ENCODE measurements around the gene NXT1. TPM values are rescaled to one million over a fixed set of nuclear protein-coding genes. Genes with fewer than 3 reads are reported as not detected.

NXT1 gene
- total RNA-seq, 1 donor = 18.5 TPM

DNA sequence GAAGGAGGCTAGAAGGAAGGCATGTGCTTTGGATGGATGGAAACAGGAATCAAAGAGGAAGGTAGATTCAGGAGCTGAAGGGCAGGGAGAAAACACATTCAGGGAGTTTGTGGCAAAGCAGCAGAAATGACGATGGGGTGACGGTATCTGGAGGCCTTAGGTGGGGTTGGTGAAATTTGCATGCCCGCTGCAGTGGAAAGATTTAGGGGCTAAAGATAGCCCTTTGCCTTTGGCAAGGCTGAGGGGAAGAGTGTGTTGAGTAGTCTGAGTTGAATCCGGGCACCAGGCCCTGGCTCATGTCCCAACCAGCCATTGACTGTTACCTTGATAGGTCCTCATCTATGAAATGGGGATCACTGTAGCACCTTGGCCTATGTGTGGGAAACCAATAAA is 12.7 kb downstream of the NXT1 start:
- peak overlapping the region; percentile 92 for H3K27ac ChIP-seq (ENCODE audit: low read depth, low read length)

DNA sequence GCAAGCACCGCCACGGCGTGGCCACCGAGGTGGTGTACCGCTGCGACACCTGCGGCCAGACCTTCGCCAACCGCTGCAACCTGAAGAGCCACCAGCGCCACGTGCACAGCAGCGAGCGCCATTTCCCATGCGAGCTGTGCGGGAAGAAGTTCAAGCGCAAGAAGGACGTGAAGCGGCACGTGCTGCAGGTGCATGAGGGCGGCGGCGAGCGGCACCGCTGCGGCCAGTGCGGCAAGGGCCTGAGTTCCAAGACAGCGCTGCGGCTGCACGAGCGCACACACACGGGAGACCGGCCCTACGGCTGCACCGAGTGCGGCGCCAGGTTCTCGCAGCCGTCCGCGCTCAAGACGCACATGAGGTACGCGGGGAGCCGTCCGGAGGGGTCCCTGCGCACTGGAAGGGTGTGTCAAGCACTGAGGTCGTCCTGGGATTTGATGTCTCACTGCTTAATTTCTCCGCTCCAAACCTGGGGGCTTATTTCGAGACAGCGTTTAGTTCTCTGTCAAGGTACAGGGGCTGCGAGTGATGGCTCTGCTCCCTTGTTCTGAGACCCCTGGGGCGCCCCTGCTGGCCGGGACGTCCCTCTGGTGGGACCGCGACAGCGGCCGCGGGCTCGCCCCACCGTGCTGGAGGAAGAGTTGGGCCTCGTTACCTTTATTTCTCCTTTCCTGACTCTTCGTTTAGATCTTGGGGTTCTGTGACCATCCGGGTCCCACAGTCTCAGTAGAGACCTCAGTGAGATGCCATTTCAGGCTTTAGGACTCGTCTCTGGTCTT is 15.0 kb downstream of the NXT1 start:
- peaks cover 54% of the 10 kb centered on the region for H3K4me1 ChIP-seq (ENCODE audit: insufficient read depth, low read length)
- peak overlapping the region; percentile 32 for H3K4me2 ChIP-seq (ENCODE audit: insufficient read depth, low read length)
- H3K9me3 ChIP-seq (ENCODE audit: low read depth, low read length) = no peaks in the 10 kb centered on the region
- DNase-seq (ENCODE audit: insufficient read length, low spot score, missing footprints) = no peak
- H3K4me3 ChIP-seq (ENCODE audit: insufficient read depth, low read length) = no peak overlapping the region
- H3K79me2 ChIP-seq (ENCODE audit: insufficient read depth, low read length) = peaks cover 79% of the 10 kb centered on the region
- no peak overlapping the region for H3K27ac ChIP-seq (ENCODE audit: low read depth, low read length)
- peaks cover 50% of the 10 kb centered on the region for H3K36me3 ChIP-seq (ENCODE audit: insufficient read depth, low read length)
- TF ChIP-seq, protein P1, sequence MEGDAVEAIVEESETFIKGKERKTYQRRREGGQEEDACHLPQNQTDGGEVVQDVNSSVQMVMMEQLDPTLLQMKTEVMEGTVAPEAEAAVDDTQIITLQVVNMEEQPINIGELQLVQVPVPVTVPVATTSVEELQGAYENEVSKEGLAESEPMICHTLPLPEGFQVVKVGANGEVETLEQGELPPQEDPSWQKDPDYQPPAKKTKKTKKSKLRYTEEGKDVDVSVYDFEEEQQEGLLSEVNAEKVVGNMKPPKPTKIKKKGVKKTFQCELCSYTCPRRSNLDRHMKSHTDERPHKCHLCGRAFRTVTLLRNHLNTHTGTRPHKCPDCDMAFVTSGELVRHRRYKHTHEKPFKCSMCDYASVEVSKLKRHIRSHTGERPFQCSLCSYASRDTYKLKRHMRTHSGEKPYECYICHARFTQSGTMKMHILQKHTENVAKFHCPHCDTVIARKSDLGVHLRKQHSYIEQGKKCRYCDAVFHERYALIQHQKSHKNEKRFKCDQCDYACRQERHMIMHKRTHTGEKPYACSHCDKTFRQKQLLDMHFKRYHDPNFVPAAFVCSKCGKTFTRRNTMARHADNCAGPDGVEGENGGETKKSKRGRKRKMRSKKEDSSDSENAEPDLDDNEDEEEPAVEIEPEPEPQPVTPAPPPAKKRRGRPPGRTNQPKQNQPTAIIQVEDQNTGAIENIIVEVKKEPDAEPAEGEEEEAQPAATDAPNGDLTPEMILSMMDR (IDR thresholded peaks at IDR 0.05; ENCODE audit: extremely low read depth, low read depth, low read length) = no peak
- H3K27me3 ChIP-seq (ENCODE audit: insufficient read depth, low read length) = no peaks in the 10 kb centered on the region
- H2AFZ ChIP-seq (ENCODE audit: low read length) = no peak overlapping the region
- peaks cover 47% of the 10 kb centered on the region for H4K20me1 ChIP-seq (ENCODE audit: insufficient read depth, low read length)

More for the DNA sequence above, 12.7 kb downstream of the NXT1 start:
- Histone ChIP-seq H3K4me3 (ENCODE audit: insufficient read depth, low read length) (peak overlapping the region; percentile 91), H3K27me3 (ENCODE audit: insufficient read depth, low read length) (no peaks in the 10 kb centered on the region), H3K36me3 (ENCODE audit: insufficient read depth, low read length) (peaks cover 28% of the 10 kb centered on the region), H3K4me1 (ENCODE audit: insufficient read depth, low read length) (peaks cover 53% of the 10 kb centered on the region), H4K20me1 (ENCODE audit: insufficient read depth, low read length) (peaks cover 35% of the 10 kb centered on the region), H3K9me3 (ENCODE audit: low read depth, low read length) (no peaks in the 10 kb centered on the region), H3K4me2 (ENCODE audit: insufficient read depth, low read length) (peak overlapping the region; percentile 97), H2AFZ (ENCODE audit: low read length) (no peak overlapping the region), H3K79me2 (ENCODE audit: insufficient read depth, low read length) (peaks cover 59% of the 10 kb centered on the region)
- TF ChIP-seq, protein P1 (IDR thresholded peaks at IDR 0.05; ENCODE audit: extremely low read depth, low read depth, low read length) = no peak
- DNase-seq (ENCODE audit: insufficient read length, low spot score, missing footprints) = peak; percentile 61

DNA sequence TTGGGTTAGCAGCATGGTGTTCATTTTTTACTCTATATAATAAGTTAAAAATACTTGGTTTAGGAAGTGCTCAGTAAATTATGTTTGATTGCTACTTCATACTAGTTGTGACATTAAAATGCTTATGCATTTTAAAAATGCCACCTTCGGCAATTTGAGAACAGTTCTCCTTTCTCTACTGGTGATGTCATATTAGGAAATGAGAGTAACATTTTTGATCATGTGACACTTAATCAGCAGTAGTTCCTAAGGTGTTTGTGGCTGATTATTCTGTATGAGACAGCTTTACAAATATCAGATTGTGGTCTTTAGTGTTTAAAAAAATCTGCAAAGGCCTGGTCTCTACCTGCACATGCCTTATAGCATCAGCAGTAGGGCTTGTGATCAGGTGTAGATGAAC is 15.8 kb downstream of the NXT1 start:
- peaks cover 47% of the 10 kb centered on the region for H4K20me1 ChIP-seq (ENCODE audit: insufficient read depth, low read length)
- TF ChIP-seq, protein P1 (IDR thresholded peaks at IDR 0.05; ENCODE audit: extremely low read depth, low read depth, low read length) = no peak
- H3K36me3 ChIP-seq (ENCODE audit: insufficient read depth, low read length) = peaks cover 58% of the 10 kb centered on the region
- no peak overlapping the region for H2AFZ ChIP-seq (ENCODE audit: low read length)
- no peaks in the 10 kb centered on the region for H3K27me3 ChIP-seq (ENCODE audit: insufficient read depth, low read length)
- no peak for DNase-seq (ENCODE audit: insufficient read length, low spot score, missing footprints)
- H3K79me2 ChIP-seq (ENCODE audit: insufficient read depth, low read length) = peaks cover 81% of the 10 kb centered on the region
- peak overlapping the region; percentile 19 for H3K4me2 ChIP-seq (ENCODE audit: insufficient read depth, low read length)
- H3K4me1 ChIP-seq (ENCODE audit: insufficient read depth, low read length) = peaks cover 46% of the 10 kb centered on the region
- no peak overlapping the region for H3K27ac ChIP-seq (ENCODE audit: low read depth, low read length)
- no peak overlapping the region for H3K4me3 ChIP-seq (ENCODE audit: insufficient read depth, low read length)
- H3K9me3 ChIP-seq (ENCODE audit: low read depth, low read length) = no peaks in the 10 kb centered on the region

DNA sequence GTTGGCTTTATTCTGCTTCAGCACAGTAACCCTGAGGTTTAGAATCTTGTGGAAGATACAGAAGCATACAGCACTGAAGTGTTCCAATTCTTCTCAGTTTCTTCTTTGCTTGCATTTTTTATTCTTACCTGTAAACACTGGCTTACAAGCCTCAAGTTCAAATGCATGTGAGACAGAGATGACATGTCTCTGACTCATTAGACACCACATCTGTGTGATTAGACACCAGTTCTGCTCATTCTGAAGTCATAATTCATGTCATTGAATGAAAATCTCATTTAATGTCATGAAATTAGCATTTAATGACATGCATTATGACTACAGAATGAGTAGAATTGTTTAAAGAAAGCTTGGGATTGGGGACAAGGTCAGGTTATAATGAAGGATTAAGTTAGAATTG is 17.2 kb downstream of the NXT1 start:
- Histone ChIP-seq H4K20me1 (ENCODE audit: insufficient read depth, low read length) (peaks cover 45% of the 10 kb centered on the region), H3K79me2 (ENCODE audit: insufficient read depth, low read length) (peaks cover 76% of the 10 kb centered on the region), H3K4me1 (ENCODE audit: insufficient read depth, low read length) (peaks cover 44% of the 10 kb centered on the region), H3K4me2 (ENCODE audit: insufficient read depth, low read length) (no peak overlapping the region), H3K27me3 (ENCODE audit: insufficient read depth, low read length) (no peaks in the 10 kb centered on the region), H3K36me3 (ENCODE audit: insufficient read depth, low read length) (peaks cover 69% of the 10 kb centered on the region), H3K27ac (ENCODE audit: low read depth, low read length) (peak overlapping the region; percentile 55), H3K9me3 (ENCODE audit: low read depth, low read length) (no peaks in the 10 kb centered on the region), H2AFZ (ENCODE audit: low read length) (no peak overlapping the region), H3K4me3 (ENCODE audit: insufficient read depth, low read length) (no peak overlapping the region)
- peak; percentile 53 for DNase-seq (ENCODE audit: insufficient read length, low spot score, missing footprints)
- TF ChIP-seq, protein P1 (IDR thresholded peaks at IDR 0.05; ENCODE audit: extremely low read depth, low read depth, low read length) = no peak
